Measurements from ENCODE around the gene SLFN13.
"Not testable (repeated sequence)": the region's sequence is repeated elsewhere in the genome, so short reads cannot be mapped to it uniquely, and the experiment has no call there.

Gene SLFN13

GRCh38 chr17:35432176-35433074 lies 16.1 kb downstream of the SLFN13 start, which contains the start of gene SLFN12:
TSS of gene SLFN12 (minus strand) at chr17:35432500. CDS start at chr17:35423028, 9,472 bp downstream.
- DNase-seq, result no peak

GRCh38 chr17:35429702-35430101 lies 18.9 kb downstream of the SLFN13 start:
- DNase-seq, result no peak

GRCh38 chr17:35428229-35428628 lies 20.3 kb downstream of the SLFN13 start:
- DNase-seq, result no peak

- no peak for DNase-seq
These were observed 24.8 kb downstream of the SLFN13 start for GRCh38 chr17:35423761-35424160.

DNA sequence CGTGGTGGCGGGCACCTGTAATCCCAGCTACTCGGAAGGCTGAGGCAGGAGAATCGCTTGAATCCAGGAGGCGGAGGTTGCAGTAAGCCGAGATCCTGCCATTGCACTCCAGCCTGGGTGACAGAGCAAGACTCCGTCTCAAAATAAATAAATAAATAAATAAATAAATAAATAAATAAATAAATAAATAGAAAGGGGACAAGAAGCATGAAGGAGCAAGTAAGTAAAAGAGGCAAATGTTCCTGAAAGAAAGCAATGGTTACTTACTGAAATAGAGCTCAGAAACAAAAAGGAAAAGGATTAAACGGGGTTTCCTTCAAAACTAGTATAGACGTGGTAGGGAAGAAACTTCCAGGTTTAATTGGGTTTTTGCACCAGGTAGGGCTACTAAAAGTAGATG lies 27.5 kb downstream of the SLFN13 start:
- not testable (repeated sequence) for DNase-seq

- no peak for DNase-seq
These were observed 31.9 kb downstream of the SLFN13 start for GRCh38 chr17:35416659-35417058.

DNA sequence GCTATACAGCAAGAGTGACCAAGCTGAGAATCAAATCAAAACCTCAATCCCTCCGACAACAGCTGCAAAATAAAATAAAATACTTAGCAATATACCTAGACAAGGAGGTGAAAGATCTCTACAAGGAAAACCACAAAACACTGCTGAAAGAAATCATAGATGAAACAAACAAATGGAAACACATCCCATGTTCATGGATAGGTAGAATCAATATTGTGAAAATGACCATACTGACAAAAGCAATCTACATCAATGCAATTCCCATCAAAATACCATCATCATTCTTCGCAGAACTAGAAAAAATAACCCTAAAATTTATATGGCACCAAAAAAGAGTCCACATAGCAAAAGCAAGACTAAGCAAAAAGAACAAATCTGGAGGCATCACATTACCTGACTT lies 33.9 kb downstream of the SLFN13 start:
- not testable (repeated sequence) for DNase-seq

GRCh38 chr17:35414247-35414646 lies 34.3 kb downstream of the SLFN13 start:
- no peak for DNase-seq

DNA sequence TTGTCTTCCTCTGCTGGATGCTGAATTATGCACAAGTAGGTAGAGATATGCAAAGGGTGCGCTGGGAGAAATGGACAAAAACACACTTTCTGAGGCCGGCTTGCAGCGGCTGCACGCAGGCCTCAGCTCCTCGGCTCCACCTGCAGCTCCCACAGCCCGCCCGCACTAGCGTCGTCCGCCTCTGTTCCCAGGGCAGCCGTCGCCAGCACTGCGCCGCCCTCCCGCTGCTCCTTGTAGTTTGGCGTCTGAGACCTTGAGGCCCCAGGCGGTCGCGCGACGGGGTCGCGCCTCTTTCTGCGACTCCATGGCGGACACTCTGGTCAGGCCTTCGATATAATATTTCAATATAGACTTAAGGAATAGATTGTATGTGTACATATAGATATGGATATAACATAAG lies 41.0 kb downstream of the SLFN13 start:
- DNase-seq, result no peak

GRCh38 chr17:35406568-35406967 lies 42.0 kb downstream of the SLFN13 start:
- DNase-seq, result no peak

DNA sequence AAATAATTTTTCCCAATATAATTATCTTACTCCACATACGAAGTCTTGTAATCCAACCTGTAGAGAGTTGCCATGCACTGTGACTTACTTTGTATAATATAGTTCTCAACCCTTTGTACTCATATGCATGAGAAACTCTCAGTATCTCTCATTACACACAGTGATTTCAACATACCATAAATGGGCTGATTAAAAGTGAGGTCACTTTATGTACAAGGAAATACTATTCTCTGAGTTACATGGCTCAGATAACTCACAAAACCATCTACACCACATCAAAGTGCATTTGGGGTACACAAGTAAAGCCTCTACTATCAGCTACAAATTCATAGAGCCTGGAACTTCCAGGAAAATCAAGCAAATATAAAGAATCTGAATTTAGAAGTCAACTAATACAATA lies 44.2 kb downstream of the SLFN13 start:
- no peak for DNase-seq

- DNase-seq, result not testable (repeated sequence)
These were observed 54.8 kb downstream of the SLFN13 start for GRCh38 chr17:35393783-35394182.

DNA sequence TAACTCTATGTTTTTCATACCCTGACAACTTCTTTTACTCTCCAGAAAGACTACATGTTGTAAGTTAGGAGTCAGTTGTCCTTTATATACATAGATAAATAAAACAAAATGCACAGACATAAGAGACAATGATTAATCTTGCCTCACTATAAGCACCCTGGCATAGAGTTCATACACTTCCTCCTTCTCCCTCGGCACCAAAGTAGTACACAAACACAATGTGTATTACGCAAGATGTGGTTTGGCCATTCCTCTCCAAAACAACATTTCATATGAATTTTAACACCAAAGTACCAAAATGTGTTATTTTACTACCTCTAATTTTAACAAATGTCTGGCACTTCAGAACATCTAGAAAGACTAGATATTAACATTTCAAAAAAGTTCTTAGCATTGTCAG lies 57.9 kb downstream of the SLFN13 start:
- no peak for DNase-seq

DNA sequence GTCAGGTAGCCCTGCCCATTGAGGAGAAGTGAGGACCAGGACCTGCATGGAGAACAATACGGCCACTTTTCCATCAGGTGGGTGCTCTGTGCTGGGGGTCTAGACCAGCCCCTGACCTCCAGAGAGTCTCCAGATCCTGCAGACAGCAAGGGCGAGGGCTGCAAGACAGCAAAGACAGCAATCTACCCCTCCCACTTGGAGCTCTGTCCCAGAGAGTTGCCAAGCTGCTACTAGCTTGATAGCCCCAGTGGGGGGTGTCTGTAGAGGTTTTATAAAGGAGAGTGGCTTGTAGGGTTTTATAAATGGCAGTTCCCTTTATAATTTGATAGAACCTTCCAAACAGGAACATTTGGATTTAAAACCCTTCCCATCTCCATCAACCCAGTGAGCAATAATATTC lies 58.4 kb downstream of the SLFN13 start:
- no peak for DNase-seq

DNA sequence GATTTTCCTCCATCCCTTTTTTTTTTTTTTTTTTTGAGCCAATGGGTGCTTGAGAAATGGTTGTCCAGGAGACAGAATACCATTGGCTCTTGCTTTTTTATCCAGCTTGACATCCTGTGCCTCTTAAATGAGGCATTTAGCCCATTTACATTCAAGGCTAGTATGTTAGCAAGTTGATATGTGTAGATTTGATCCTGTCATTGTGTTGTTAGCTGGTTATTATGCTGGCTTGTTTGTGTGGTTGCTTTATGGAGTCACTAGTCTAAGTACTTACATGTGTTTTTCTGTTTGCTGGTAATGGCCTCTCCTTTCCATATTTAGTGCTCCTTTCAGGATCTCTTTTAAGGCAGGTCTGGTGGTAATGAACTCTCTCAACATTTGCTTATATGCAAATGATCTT lies 61.1 kb downstream of the SLFN13 start:
- no peak for DNase-seq
